Caco-2 (cell line): ENCODE results near the gene TGFBR2. TPM values are rescaled to one million over a fixed set of nuclear protein-coding genes. Genes with fewer than 3 reads are reported as not detected.
"Not testable (repeated sequence)": the region's sequence is repeated elsewhere in the genome, so short reads cannot be mapped to it uniquely, and the experiment has no call there.

Experiments used
- BruUV-seq: library from RNA; stranded (reverse); fragments of 400-500 nt; replicated peaks from 2 replicates; lab custom pipeline; 2021; lab: Mats Ljungman, UMichigan
- CTCF ChIA-PET: fragments of 300-600 bp; sonication (Branson Sonifier 250); formaldehyde crosslinking; loops from one replicate; lab custom pipeline; 2022; ENCODE audit warnings: antibody characterized with exemption; lab: Charles Lee
- POLR2A ChIA-PET: fragments of 300-600 bp; sonication (Branson Sonifier 250); formaldehyde crosslinking; loops from one replicate; lab custom pipeline; 2022; ENCODE audit warnings: antibody characterized with exemption; lab: Charles Lee
- DNase-seq, 2 experiments: peaks; one replicate each; pipeline versions ENCODE4 v3.0.0 to v3.0.0-alpha.2; 2020 to 2022
- H3K27me3 ChIP-seq: replicated peaks from 2 replicates; pipeline ENCODE4 v1.6.0; 2011; ENCODE audit warnings: low read length; ENCODE audit not compliant: control insufficient read depth, insufficient read depth
- H3K36me3 ChIP-seq: 2 replicates; pipeline ENCODE4 v1.5.1; 2011; ENCODE audit warnings: low read length; ENCODE audit not compliant: control insufficient read depth, insufficient read depth
- H3K4me1 ChIP-seq: fragments of 250-450 bp; sonication (Bioruptor Pico); 2 replicates; pipeline ENCODE4 v1.5.1; 2020; ENCODE audit warnings: mild to moderate bottlenecking
- H3K4me3 ChIP-seq: 2 replicates; pipeline ENCODE4 v1.5.1; 2011; ENCODE audit warnings: low read depth, mild to moderate bottlenecking, control low read depth, low read length
- H3K9me3 ChIP-seq: fragments of 250-450 bp; sonication (Bioruptor Pico); 2 replicates; pipeline ENCODE4 v1.5.1; 2020; ENCODE audit warnings: mild to moderate bottlenecking, moderate library complexity
- H3K27ac Mint-ChIP-seq: one replicate; pipeline ENCODE4 v1.8.0; 2022; ENCODE audit warnings: mixed read lengths; ENCODE audit not compliant: unreplicated experiment
- H3K27me3 Mint-ChIP-seq: one replicate; pipeline ENCODE4 v1.8.0; 2022; ENCODE audit warnings: mixed read lengths; ENCODE audit not compliant: insufficient read depth, unreplicated experiment
- H3K36me3 Mint-ChIP-seq: one replicate; pipeline ENCODE4 v1.8.0; 2022; ENCODE audit warnings: mild to moderate bottlenecking, mixed read lengths; ENCODE audit not compliant: insufficient read depth, unreplicated experiment
- H3K4me1 Mint-ChIP-seq: one replicate; pipeline ENCODE4 v1.8.0; 2022; ENCODE audit warnings: low read depth, mixed read lengths; ENCODE audit not compliant: unreplicated experiment
- H3K4me3 Mint-ChIP-seq: one replicate; pipeline ENCODE4 v1.8.0; 2022; ENCODE audit warnings: mild to moderate bottlenecking, moderate library complexity, mixed read lengths; ENCODE audit not compliant: unreplicated experiment
- H3K9me3 Mint-ChIP-seq: one replicate; pipeline ENCODE4 v1.8.0; 2022; ENCODE audit warnings: mixed read lengths; ENCODE audit not compliant: unreplicated experiment
- intact Hi-C: fragments of 100-400 bp; cut with micrococcal nuclease; formaldehyde crosslinking; loops from one replicate; pipeline ENCODE4 v1.10.0; 2022; ENCODE audit not compliant: unreplicated experiment
- total RNA-seq: library from RNA; stranded (reverse); gene quantifications from 2 replicates; pipeline ENCODE4 v1.2.3, GENCODE V29; 2022
- TF ChIP-seq, protein P1 (sequence below), 2 experiments: fragments of 200-600 bp in 1 of 2; IDR thresholded peaks; 1 replicate in 1 of 2; 2 replicates in 1 of 2; pipeline versions ENCODE4 v1.5.1 to v1.8.0; 2011 to 2022; ENCODE audit warnings: antibody characterized with exemption in 1 of 2, control low read depth in 1 of 2, inconsistent platforms in 1 of 2, low read depth in 1 of 2, low read length in 1 of 2, mild to moderate bottlenecking in 1 of 2, moderate library complexity in 1 of 2; ENCODE audit not compliant: insufficient read depth in 1 of 2, severe bottlenecking in 1 of 2, unreplicated experiment in 1 of 2

Gene TGFBR2
- total RNA-seq, 1 experiment from 2014 or later = 40.5 TPM

GRCh38 chr3:30667280-30667651 lies 60.9 kb downstream of the TGFBR2 start:
- Histone ChIP-seq H3K4me3 (no peak overlapping the region), H3K4me1 (peaks cover 36% of the 10 kb centered on the region), H3K27me3 (no peaks in the 10 kb centered on the region), H3K36me3 (peaks cover 2% of the 10 kb centered on the region), H3K9me3 (no peaks in the 10 kb centered on the region)
- no peaks in the 10 kb centered on the region for H3K9me3 Mint-ChIP-seq
- BruUV-seq = no TSS peak
- H3K36me3 Mint-ChIP-seq = peaks cover 95% of the 10 kb centered on the region
- no peak overlapping the region for H3K27ac Mint-ChIP-seq
- H3K27me3 Mint-ChIP-seq = no peaks in the 10 kb centered on the region
- ChIA-PET POLR2A (no interaction called here), CTCF (interaction anchor here (1.0 kb wide), 1 partner anchor 625 kb away, joined by 3 read pairs; no protein-coding TSS in a partner anchor)
- H3K4me3 Mint-ChIP-seq = no peak overlapping the region
- intact Hi-C loops = loop anchor here (2.0 kb wide), 1 partner anchor 54 kb away; no protein-coding TSS in a partner anchor
- peaks cover 63% of the 10 kb centered on the region for H3K4me1 Mint-ChIP-seq
- DNase-seq = peak; percentile 64 to 72
- TF ChIP-seq, protein P1, sequence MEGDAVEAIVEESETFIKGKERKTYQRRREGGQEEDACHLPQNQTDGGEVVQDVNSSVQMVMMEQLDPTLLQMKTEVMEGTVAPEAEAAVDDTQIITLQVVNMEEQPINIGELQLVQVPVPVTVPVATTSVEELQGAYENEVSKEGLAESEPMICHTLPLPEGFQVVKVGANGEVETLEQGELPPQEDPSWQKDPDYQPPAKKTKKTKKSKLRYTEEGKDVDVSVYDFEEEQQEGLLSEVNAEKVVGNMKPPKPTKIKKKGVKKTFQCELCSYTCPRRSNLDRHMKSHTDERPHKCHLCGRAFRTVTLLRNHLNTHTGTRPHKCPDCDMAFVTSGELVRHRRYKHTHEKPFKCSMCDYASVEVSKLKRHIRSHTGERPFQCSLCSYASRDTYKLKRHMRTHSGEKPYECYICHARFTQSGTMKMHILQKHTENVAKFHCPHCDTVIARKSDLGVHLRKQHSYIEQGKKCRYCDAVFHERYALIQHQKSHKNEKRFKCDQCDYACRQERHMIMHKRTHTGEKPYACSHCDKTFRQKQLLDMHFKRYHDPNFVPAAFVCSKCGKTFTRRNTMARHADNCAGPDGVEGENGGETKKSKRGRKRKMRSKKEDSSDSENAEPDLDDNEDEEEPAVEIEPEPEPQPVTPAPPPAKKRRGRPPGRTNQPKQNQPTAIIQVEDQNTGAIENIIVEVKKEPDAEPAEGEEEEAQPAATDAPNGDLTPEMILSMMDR (IDR thresholded peaks at IDR 0.05; ENCODE audit: insufficient read depth in 1 of 2, low read depth in 1 of 2, low read length in 1 of 2, severe bottlenecking in 1 of 2, unreplicated experiment in 1 of 2) = no peak

DNA sequence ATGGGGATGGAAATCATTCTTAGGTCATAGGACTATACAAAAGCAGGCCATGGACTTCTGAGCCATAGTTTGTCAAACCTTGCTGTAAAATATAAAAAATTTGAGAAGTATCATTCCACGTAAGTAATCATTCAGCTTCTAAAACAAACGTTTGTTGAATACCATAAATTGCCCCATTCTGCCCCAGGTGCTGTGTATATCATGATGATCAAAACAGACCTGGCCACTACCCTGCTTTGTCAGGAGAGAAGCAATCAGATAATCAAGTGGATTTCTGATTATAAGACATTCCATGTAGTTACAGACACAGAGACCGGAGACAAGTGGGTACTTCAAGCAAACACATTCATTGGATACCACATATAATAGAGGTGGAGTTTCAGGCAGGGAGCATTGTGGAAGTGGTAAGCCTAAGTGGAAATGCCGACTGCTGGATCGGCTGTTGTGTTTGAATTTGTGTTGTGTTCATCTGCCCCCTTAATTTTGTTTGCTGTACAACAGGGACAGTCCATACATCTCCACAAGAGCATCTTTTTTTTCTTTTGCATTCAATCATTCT lies 61.7 kb downstream of the TGFBR2 start:
- Mint-ChIP-seq H3K27ac (peak overlapping the region; percentile 80), H3K36me3 (peaks cover 97% of the 10 kb centered on the region), H3K9me3 (no peaks in the 10 kb centered on the region), H3K4me1 (peaks cover 67% of the 10 kb centered on the region), H3K27me3 (no peaks in the 10 kb centered on the region), H3K4me3 (no peak overlapping the region)
- Histone ChIP-seq H3K4me1 (peaks cover 39% of the 10 kb centered on the region), H3K9me3 (no peaks in the 10 kb centered on the region), H3K4me3 (no peak overlapping the region), H3K27me3 (no peaks in the 10 kb centered on the region), H3K36me3 (peaks cover 2% of the 10 kb centered on the region)
- ChIA-PET POLR2A (no interaction called here), CTCF (no interaction called here)
- TF ChIP-seq, protein P1 (IDR thresholded peaks at IDR 0.05; ENCODE audit: insufficient read depth in 1 of 2, low read depth in 1 of 2, low read length in 1 of 2, severe bottlenecking in 1 of 2, unreplicated experiment in 1 of 2) = no peak
- no peak for DNase-seq
- BruUV-seq = no TSS peak
- intact Hi-C loops = no loop called here

- intact Hi-C loops, H3K27me3 Mint-ChIP-seq, H3K4me3 ChIP-seq, DNase-seq, H3K9me3 Mint-ChIP-seq, H3K36me3 ChIP-seq, H3K4me3 Mint-ChIP-seq, BruUV-seq, CTCF ChIA-PET, H3K9me3 ChIP-seq, H3K27me3 ChIP-seq, POLR2A ChIA-PET: not testable (repeated sequence)
- H3K4me1 ChIP-seq = peaks cover 39% of the 10 kb centered on the region
- Mint-ChIP-seq H3K36me3 (peaks cover 97% of the 10 kb centered on the region), H3K4me1 (peaks cover 55% of the 10 kb centered on the region), H3K27ac (peak overlapping the region; percentile 80)
Measured at GRCh38 chr3:30669360-30669934, 63.0 kb downstream of the TGFBR2 start.
